G401.6 (cell line): ENCODE data around the gene KIF26B.
A peak's percentile ranks its signal among the peaks of the same experiment; 100 is the strongest.

Experiments
- FAIRE-seq: peaks from 2 replicates; lab custom pipeline; 2012; peaks lifted over from hg19 to GRCh38; lab: Jason Lieb, UNC

KIF26B gene

GRCh38 chr1:245133995-245134715 is 20.6 kb upstream of the KIF26B start:
- FAIRE-seq = no peak

- no peak for FAIRE-seq
Measured at GRCh38 chr1:245142171-245142798, 12.5 kb upstream of the KIF26B start.

GRCh38 chr1:245142976-245143375 is 11.8 kb upstream of the KIF26B start:
- no peak for FAIRE-seq

GRCh38 chr1:245143849-245144248 is 10.9 kb upstream of the KIF26B start:
- no peak for FAIRE-seq

- FAIRE-seq = no peak
Measured at GRCh38 chr1:245148069-245148468, 6.7 kb upstream of the KIF26B start.

GRCh38 chr1:245148861-245149260 is 5.9 kb upstream of the KIF26B start:
- FAIRE-seq = no peak

- peak; percentile 76 for FAIRE-seq
Measured at GRCh38 chr1:245153081-245153551, 1.7 kb upstream of the KIF26B start.

- no peak for FAIRE-seq
Measured at GRCh38 chr1:245153552-245154428, 995 bp upstream of the KIF26B start.

GRCh38 chr1:245155272-245156040 is 671 bp downstream of the KIF26B start:
- no peak for FAIRE-seq

GRCh38 chr1:245156041-245156735 is 1.4 kb downstream of the KIF26B start:
- no peak for FAIRE-seq

GRCh38 chr1:245156736-245157505 is 2.1 kb downstream of the KIF26B start:
- no peak for FAIRE-seq

- no peak for FAIRE-seq
Measured at GRCh38 chr1:245158913-245159312, 4.1 kb downstream of the KIF26B start.

GRCh38 chr1:245160288-245160687 is 5.5 kb downstream of the KIF26B start:
- no peak for FAIRE-seq

GRCh38 chr1:245160741-245161400 is 6.1 kb downstream of the KIF26B start:
- FAIRE-seq = no peak

- FAIRE-seq = no peak
Measured at GRCh38 chr1:245161866-245162265, 7.1 kb downstream of the KIF26B start.

- FAIRE-seq = no peak
Measured at GRCh38 chr1:245166471-245166885, 11.7 kb downstream of the KIF26B start.

GRCh38 chr1:245168086-245168485 is 13.3 kb downstream of the KIF26B start:
- FAIRE-seq = no peak

- FAIRE-seq = no peak
Measured at GRCh38 chr1:245168906-245169305, 14.1 kb downstream of the KIF26B start.

GRCh38 chr1:245169376-245169775 is 14.6 kb downstream of the KIF26B start:
- no peak for FAIRE-seq

GRCh38 chr1:245172026-245172425 is 17.2 kb downstream of the KIF26B start:
- no peak for FAIRE-seq
